ENCODE measurements around the gene ZNF556.

GRCh38 chr19:2852598-2852997 is 14.5 kb upstream of the ZNF556 start:
- TF ChIP-seq EZH2 (IDR thresholded peaks at IDR 0.05; ENCODE audit: insufficient read depth, poor library complexity, severe bottlenecking) (no peak), EZH2phosphoT487 (IDR thresholded peaks at IDR 0.05; ENCODE audit: insufficient read depth, low read depth) (no peak)

Measured in GM23248 (cell line).